ENCODE measurements around the gene MT1E.

MT1E gene

GRCh38 chr16:56605475-56605874 lies 20.1 kb upstream of the MT1E start:
- Histone ChIP-seq H3K9me3 (ENCODE audit: control insufficient read depth, low read length) (no peaks in the 10 kb centered on the region), H3K9ac (ENCODE audit: low read length) (peak overlapping the region; percentile 84), H4K8ac (ENCODE audit: low read length) (peak overlapping the region; percentile 76), H3K79me1 (replicated peaks; ENCODE audit: low read length, poor library complexity, severe bottlenecking) (peaks cover 4% of the 10 kb centered on the region), H3K36me3 (ENCODE audit: control insufficient read depth in 1 of 2, insufficient read depth in 2 of 2, low read depth in 1 of 2, low read length in 2 of 2) (no peaks in the 10 kb centered on the region), H3K27ac (ENCODE audit: low read length, poor library complexity, severe bottlenecking) (peak overlapping the region; percentile 99), H3K14ac (ENCODE audit: low read length in 2 of 2) (no peak overlapping the region), H2BK120ac (ENCODE audit: low read depth, low read length) (peak overlapping the region; percentile 38), H2BK5ac (ENCODE audit: low read depth, low read length, poor library complexity, severe bottlenecking) (no peak overlapping the region), H3K23ac (ENCODE audit: low read length in 2 of 2) (no peak overlapping the region), H3K4ac (ENCODE audit: low read depth in 1 of 2, low read length in 2 of 2) (peak overlapping the region; percentile 81 to 86), H4K91ac (ENCODE audit: low read length) (peak overlapping the region; percentile 78), H2BK15ac (ENCODE audit: low read depth, poor library complexity, severe bottlenecking) (no peak overlapping the region), H3K4me3 (ENCODE audit: insufficient read depth in 1 of 2, low read depth in 1 of 2, low read length in 2 of 2) (peak overlapping the region in 1 of 2 experiments; percentile 6), H3K4me2 (ENCODE audit: low read length, poor library complexity, severe bottlenecking) (no peak overlapping the region), H2AK5ac (ENCODE audit: low read length, severe bottlenecking) (peak overlapping the region; percentile 76), H3K4me1 (ENCODE audit: control insufficient read depth, insufficient read depth, low read depth, low read length) (peaks cover 25% of the 10 kb centered on the region), H3K18ac (ENCODE audit: low read depth in 1 of 2, low read length in 2 of 2) (peak overlapping the region; percentile 67 to 81), H3K27me3 (ENCODE audit: control insufficient read depth in 1 of 2, insufficient read depth in 1 of 2, low read length in 2 of 2) (no peaks in the 10 kb centered on the region), H2BK12ac (ENCODE audit: low read length in 2 of 2) (peak overlapping the region; percentile 94 to 98), H2AFZ (ENCODE audit: low read depth, low read length) (no peak overlapping the region)
- WGBS = 69% methylated on average over 1 of the region's 1 CpG
- DNase-seq = no peak

GRCh38 chr16:56606071-56606475 lies 19.5 kb upstream of the MT1E start:
- Histone ChIP-seq H3K79me1 (replicated peaks; ENCODE audit: low read length, poor library complexity, severe bottlenecking) (peaks cover 4% of the 10 kb centered on the region), H3K14ac (ENCODE audit: low read length in 2 of 2) (no peak overlapping the region), H3K4me3 (ENCODE audit: insufficient read depth in 1 of 2, low read depth in 1 of 2, low read length in 2 of 2) (peak overlapping the region in 1 of 2 experiments; percentile 69), H3K27me3 (ENCODE audit: control insufficient read depth in 1 of 2, insufficient read depth in 1 of 2, low read length in 2 of 2) (no peaks in the 10 kb centered on the region), H4K91ac (ENCODE audit: low read length) (peak overlapping the region; percentile 74), H3K4ac (ENCODE audit: low read depth in 1 of 2, low read length in 2 of 2) (peak overlapping the region; percentile 71 to 80), H3K4me2 (ENCODE audit: low read length, poor library complexity, severe bottlenecking) (no peak overlapping the region), H2AFZ (ENCODE audit: low read depth, low read length) (no peak overlapping the region), H3K36me3 (ENCODE audit: control insufficient read depth in 1 of 2, insufficient read depth in 2 of 2, low read depth in 1 of 2, low read length in 2 of 2) (no peaks in the 10 kb centered on the region), H3K23ac (ENCODE audit: low read length in 2 of 2) (no peak overlapping the region), H3K18ac (ENCODE audit: low read depth in 1 of 2, low read length in 2 of 2) (peak overlapping the region; percentile 40 to 81), H2BK120ac (ENCODE audit: low read depth, low read length) (peak overlapping the region; percentile 36), H3K4me1 (ENCODE audit: control insufficient read depth, insufficient read depth, low read depth, low read length) (peaks cover 27% of the 10 kb centered on the region), H2AK5ac (ENCODE audit: low read length, severe bottlenecking) (peak overlapping the region; percentile 76), H3K27ac (ENCODE audit: low read length, poor library complexity, severe bottlenecking) (peak overlapping the region; percentile 99), H2BK15ac (ENCODE audit: low read depth, poor library complexity, severe bottlenecking) (no peak overlapping the region), H3K9ac (ENCODE audit: low read length) (peak overlapping the region; percentile 84), H3K9me3 (ENCODE audit: control insufficient read depth, low read length) (no peaks in the 10 kb centered on the region), H2BK5ac (ENCODE audit: low read depth, low read length, poor library complexity, severe bottlenecking) (peak overlapping the region; percentile 98), H2BK12ac (ENCODE audit: low read length in 2 of 2) (peak overlapping the region; percentile 94 to 98), H4K8ac (ENCODE audit: low read length) (peak overlapping the region; percentile 76)
- no peak for DNase-seq
- 18% methylated on average over 3 of the region's 3 CpGs for WGBS

- peak; percentile 98 for DNase-seq
- H3K4me3 ChIP-seq (ENCODE audit: insufficient read depth in 1 of 2, low read depth in 1 of 2, low read length in 2 of 2) = peak overlapping the region in 1 of 2 experiments; percentile 69
- H3K18ac ChIP-seq (ENCODE audit: low read depth in 1 of 2, low read length in 2 of 2) = peak overlapping the region; percentile 88 to 96
Measured at GRCh38 chr16:56606476-56607108, 19.0 kb upstream of the MT1E start.

GRCh38 chr16:56607109-56607618 lies 18.4 kb upstream of the MT1E start:
- Histone ChIP-seq H2AFZ (ENCODE audit: low read depth, low read length) (peak overlapping the region; percentile 36), H3K79me1 (replicated peaks; ENCODE audit: low read length, poor library complexity, severe bottlenecking) (peaks cover 4% of the 10 kb centered on the region), H3K36me3 (ENCODE audit: control insufficient read depth in 1 of 2, insufficient read depth in 2 of 2, low read depth in 1 of 2, low read length in 2 of 2) (no peaks in the 10 kb centered on the region), H3K27me3 (ENCODE audit: control insufficient read depth in 1 of 2, insufficient read depth in 1 of 2, low read length in 2 of 2) (no peaks in the 10 kb centered on the region), H3K23ac (ENCODE audit: low read length in 2 of 2) (peak overlapping the region in 1 of 2 experiments; percentile 2), H2BK120ac (ENCODE audit: low read depth, low read length) (peak overlapping the region; percentile 93), H3K9ac (ENCODE audit: low read length) (peak overlapping the region; percentile 84), H3K9me3 (ENCODE audit: control insufficient read depth, low read length) (no peaks in the 10 kb centered on the region), H3K4me2 (ENCODE audit: low read length, poor library complexity, severe bottlenecking) (peak overlapping the region; percentile 1), H3K18ac (ENCODE audit: low read depth in 1 of 2, low read length in 2 of 2) (peak overlapping the region; percentile 96 to 100), H4K91ac (ENCODE audit: low read length) (peak overlapping the region; percentile 100), H3K14ac (ENCODE audit: low read length in 2 of 2) (no peak overlapping the region), H3K4me3 (ENCODE audit: insufficient read depth in 1 of 2, low read depth in 1 of 2, low read length in 2 of 2) (peak overlapping the region in 1 of 2 experiments; percentile 69), H2BK12ac (ENCODE audit: low read length in 2 of 2) (peak overlapping the region; percentile 97 to 99), H2BK5ac (ENCODE audit: low read depth, low read length, poor library complexity, severe bottlenecking) (peak overlapping the region; percentile 98), H2AK5ac (ENCODE audit: low read length, severe bottlenecking) (peak overlapping the region; percentile 5), H4K8ac (ENCODE audit: low read length) (peak overlapping the region; percentile 100), H3K4ac (ENCODE audit: low read depth in 1 of 2, low read length in 2 of 2) (peak overlapping the region; percentile 99 to 100), H3K4me1 (ENCODE audit: control insufficient read depth, insufficient read depth, low read depth, low read length) (peaks cover 34% of the 10 kb centered on the region), H2BK15ac (ENCODE audit: low read depth, poor library complexity, severe bottlenecking) (no peak overlapping the region), H3K27ac (ENCODE audit: low read length, poor library complexity, severe bottlenecking) (peak overlapping the region; percentile 99)
- WGBS = 0% methylated on average over 14 of the region's 14 CpGs
- DNase-seq = peak; percentile 100

More at GRCh38 chr16:56606476-56607108, 19.0 kb upstream of the MT1E start:
- Histone ChIP-seq H3K27me3 (ENCODE audit: control insufficient read depth in 1 of 2, insufficient read depth in 1 of 2, low read length in 2 of 2) (no peaks in the 10 kb centered on the region), H2BK5ac (ENCODE audit: low read depth, low read length, poor library complexity, severe bottlenecking) (peak overlapping the region; percentile 98), H3K27ac (ENCODE audit: low read length, poor library complexity, severe bottlenecking) (peak overlapping the region; percentile 99), H2BK15ac (ENCODE audit: low read depth, poor library complexity, severe bottlenecking) (no peak overlapping the region), H2AFZ (ENCODE audit: low read depth, low read length) (peak overlapping the region; percentile 36), H2BK12ac (ENCODE audit: low read length in 2 of 2) (peak overlapping the region; percentile 97 to 98), H4K8ac (ENCODE audit: low read length) (peak overlapping the region; percentile 100), H3K4me2 (ENCODE audit: low read length, poor library complexity, severe bottlenecking) (peak overlapping the region; percentile 1), H3K4ac (ENCODE audit: low read depth in 1 of 2, low read length in 2 of 2) (peak overlapping the region; percentile 27 to 50), H3K14ac (ENCODE audit: low read length in 2 of 2) (no peak overlapping the region), H2BK120ac (ENCODE audit: low read depth, low read length) (peak overlapping the region; percentile 93), H3K9me3 (ENCODE audit: control insufficient read depth, low read length) (no peaks in the 10 kb centered on the region), H4K91ac (ENCODE audit: low read length) (peak overlapping the region; percentile 100), H3K23ac (ENCODE audit: low read length in 2 of 2) (no peak overlapping the region), H3K9ac (ENCODE audit: low read length) (peak overlapping the region; percentile 84), H3K36me3 (ENCODE audit: control insufficient read depth in 1 of 2, insufficient read depth in 2 of 2, low read depth in 1 of 2, low read length in 2 of 2) (no peaks in the 10 kb centered on the region), H3K4me1 (ENCODE audit: control insufficient read depth, insufficient read depth, low read depth, low read length) (peaks cover 32% of the 10 kb centered on the region), H2AK5ac (ENCODE audit: low read length, severe bottlenecking) (peak overlapping the region; percentile 18), H3K79me1 (replicated peaks; ENCODE audit: low read length, poor library complexity, severe bottlenecking) (peaks cover 4% of the 10 kb centered on the region)
- 0% methylated on average over 5 of the region's 8 CpGs for WGBS

Measured in mesenchymal stem cell (in vitro differentiated cells and primary cell).